Chondrocyte (in vitro differentiated cells): Measurements from ENCODE around the gene GPA33. TPM values are rescaled to one million over a fixed set of nuclear protein-coding genes. Genes with fewer than 3 reads are reported as not detected.

Experiments
- DNase-seq: peaks from one replicate; pipeline ENCODE4 v3.0.0; 2021; ENCODE audit warnings: mixed read lengths, low spot score
- H3K27ac Mint-ChIP-seq: one replicate; pipeline ENCODE4 v1.8.0; 2021; ENCODE audit warnings: mild to moderate bottlenecking, moderate library complexity, mixed read lengths; ENCODE audit not compliant: unreplicated experiment
- H3K27me3 Mint-ChIP-seq: 2 replicates; pipeline ENCODE4 v1.8.0; 2021; ENCODE audit warnings: low read depth, mixed read lengths
- H3K36me3 Mint-ChIP-seq: 2 replicates; pipeline ENCODE4 v1.8.0; 2021; ENCODE audit warnings: low read depth, mixed read lengths
- H3K4me1 Mint-ChIP-seq: 2 replicates; pipeline ENCODE4 v1.8.0; 2021; ENCODE audit warnings: low read depth, mild to moderate bottlenecking, mixed read lengths
- H3K4me3 Mint-ChIP-seq: one replicate; pipeline ENCODE4 v1.8.0; 2021; ENCODE audit warnings: mild to moderate bottlenecking, moderate library complexity, mixed read lengths; ENCODE audit not compliant: unreplicated experiment
- H3K9me3 Mint-ChIP-seq: 2 replicates; pipeline ENCODE4 v1.8.0; 2021; ENCODE audit warnings: low read depth, mixed read lengths
- total RNA-seq: library from RNA; stranded (reverse); gene quantifications from 3 replicates; pipeline ENCODE4 v1.2.1, GENCODE V29; 2021
- TF ChIP-seq, protein P1 (sequence below): fragments of 200-600 bp; sonication (generic); IDR thresholded peaks from 2 replicates; pipeline ENCODE4 v1.5.0; 2021; ENCODE audit warnings: antibody characterized with exemption, mild to moderate bottlenecking, moderate library complexity

The GPA33 gene
- total RNA-seq, 1 donor from 2014 or later, result not detected

DNA sequence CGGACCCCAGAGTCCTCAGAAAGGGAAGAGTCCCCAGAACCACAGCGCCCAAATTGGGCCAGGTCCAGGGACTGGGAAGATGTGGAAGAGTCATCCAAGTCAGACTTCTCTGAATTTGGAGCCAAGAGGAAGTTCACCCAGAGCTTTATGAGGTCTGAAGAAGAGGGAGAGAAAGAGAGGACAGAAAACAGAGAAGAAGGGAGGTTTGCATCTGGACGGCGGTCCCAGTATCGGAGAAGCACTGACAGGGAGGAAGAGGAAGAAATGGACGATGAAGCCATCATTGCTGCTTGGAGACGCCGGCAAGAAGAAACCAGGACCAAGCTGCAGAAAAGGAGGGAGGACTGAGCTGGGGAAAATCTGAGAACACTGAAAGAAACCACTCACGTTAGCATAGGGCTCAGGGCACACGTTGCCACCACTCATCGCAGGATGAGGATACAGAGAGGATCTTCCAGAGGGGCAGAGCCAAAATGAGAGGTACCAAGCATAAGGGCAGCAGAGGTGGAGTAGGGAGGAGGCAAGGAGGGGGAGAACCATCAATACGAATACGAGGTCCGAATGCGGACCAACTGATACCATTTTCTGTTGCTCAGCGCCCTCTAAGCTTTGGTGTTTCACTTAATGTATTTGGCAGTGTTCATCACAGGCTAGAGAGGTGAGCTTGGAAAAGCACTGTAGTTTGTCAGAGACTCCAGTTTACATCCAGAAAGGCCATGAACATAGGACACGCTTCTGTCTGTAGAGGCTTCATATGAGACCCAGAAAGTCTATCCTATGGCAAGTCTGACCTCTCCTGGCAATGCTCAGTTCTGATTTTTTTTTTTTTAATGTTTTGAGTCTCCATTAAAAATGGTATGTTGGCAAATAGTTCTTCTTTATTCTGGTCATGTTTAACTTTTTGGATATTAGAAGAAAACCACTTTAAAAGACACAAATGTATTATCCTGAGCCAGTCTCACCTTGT is 38.4 kb upstream of the GPA33 start:
- H3K4me1 Mint-ChIP-seq, result peaks cover 3% of the 10 kb centered on the region
- no peaks in the 10 kb centered on the region for H3K9me3 Mint-ChIP-seq
- H3K4me3 Mint-ChIP-seq, result no peak overlapping the region
- no peaks in the 10 kb centered on the region for H3K27me3 Mint-ChIP-seq
- DNase-seq, result no peak
- peaks cover 23% of the 10 kb centered on the region for H3K36me3 Mint-ChIP-seq
- H3K27ac Mint-ChIP-seq, result no peak overlapping the region
- TF ChIP-seq, protein P1, sequence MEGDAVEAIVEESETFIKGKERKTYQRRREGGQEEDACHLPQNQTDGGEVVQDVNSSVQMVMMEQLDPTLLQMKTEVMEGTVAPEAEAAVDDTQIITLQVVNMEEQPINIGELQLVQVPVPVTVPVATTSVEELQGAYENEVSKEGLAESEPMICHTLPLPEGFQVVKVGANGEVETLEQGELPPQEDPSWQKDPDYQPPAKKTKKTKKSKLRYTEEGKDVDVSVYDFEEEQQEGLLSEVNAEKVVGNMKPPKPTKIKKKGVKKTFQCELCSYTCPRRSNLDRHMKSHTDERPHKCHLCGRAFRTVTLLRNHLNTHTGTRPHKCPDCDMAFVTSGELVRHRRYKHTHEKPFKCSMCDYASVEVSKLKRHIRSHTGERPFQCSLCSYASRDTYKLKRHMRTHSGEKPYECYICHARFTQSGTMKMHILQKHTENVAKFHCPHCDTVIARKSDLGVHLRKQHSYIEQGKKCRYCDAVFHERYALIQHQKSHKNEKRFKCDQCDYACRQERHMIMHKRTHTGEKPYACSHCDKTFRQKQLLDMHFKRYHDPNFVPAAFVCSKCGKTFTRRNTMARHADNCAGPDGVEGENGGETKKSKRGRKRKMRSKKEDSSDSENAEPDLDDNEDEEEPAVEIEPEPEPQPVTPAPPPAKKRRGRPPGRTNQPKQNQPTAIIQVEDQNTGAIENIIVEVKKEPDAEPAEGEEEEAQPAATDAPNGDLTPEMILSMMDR, result peak; percentile 71

DNA sequence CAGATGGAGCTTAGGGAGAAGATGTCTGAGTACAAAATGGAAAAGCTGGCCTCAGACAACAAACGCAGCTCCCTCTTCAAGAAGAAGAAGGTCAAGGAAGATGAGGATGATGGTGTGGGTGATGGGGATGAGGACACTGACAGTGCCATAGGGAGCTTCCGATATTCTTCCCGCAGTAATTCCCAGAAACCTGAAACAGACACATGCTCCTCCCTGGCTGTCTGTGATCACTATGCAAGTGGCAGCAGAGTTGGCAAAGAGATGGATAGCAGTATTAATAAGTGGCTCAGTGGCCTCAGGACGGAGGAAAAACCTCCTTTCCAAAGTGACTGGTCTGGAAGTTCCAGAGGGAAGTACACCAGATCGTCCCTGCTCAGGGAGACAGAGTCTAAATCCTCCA is 37.5 kb upstream of the GPA33 start:
- Mint-ChIP-seq H3K4me3 (no peak overlapping the region), H3K27me3 (no peaks in the 10 kb centered on the region), H3K9me3 (no peaks in the 10 kb centered on the region), H3K27ac (no peak overlapping the region), H3K36me3 (peaks cover 23% of the 10 kb centered on the region), H3K4me1 (peaks cover 3% of the 10 kb centered on the region)
- TF ChIP-seq, protein P1, result no peak
- DNase-seq, result no peak

DNA sequence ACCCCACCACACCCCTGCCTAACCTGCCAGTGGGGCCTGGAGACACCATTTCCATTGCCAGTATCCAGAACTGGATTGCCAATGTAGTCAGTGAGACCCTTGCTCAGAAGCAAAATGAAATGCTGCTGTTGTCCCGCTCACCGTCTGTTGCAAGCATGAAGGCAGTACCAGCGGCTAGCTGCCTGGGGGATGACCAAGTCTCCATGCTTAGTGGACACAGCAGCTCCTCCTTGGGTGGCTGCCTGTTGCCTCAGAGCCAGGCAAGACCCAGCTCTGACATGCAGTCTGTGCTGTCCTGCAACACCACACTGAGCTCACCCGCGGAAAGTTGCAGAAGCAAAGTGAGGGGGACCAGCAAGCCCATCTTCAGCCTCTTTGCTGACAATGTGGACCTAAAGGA is 37.1 kb upstream of the GPA33 start:
- H3K27me3 Mint-ChIP-seq, result no peaks in the 10 kb centered on the region
- H3K27ac Mint-ChIP-seq, result no peak overlapping the region
- no peak for DNase-seq
- TF ChIP-seq, protein P1, result no peak
- H3K4me3 Mint-ChIP-seq, result no peak overlapping the region
- H3K4me1 Mint-ChIP-seq, result peaks cover 5% of the 10 kb centered on the region
- H3K9me3 Mint-ChIP-seq, result no peaks in the 10 kb centered on the region
- H3K36me3 Mint-ChIP-seq, result peaks cover 23% of the 10 kb centered on the region

DNA sequence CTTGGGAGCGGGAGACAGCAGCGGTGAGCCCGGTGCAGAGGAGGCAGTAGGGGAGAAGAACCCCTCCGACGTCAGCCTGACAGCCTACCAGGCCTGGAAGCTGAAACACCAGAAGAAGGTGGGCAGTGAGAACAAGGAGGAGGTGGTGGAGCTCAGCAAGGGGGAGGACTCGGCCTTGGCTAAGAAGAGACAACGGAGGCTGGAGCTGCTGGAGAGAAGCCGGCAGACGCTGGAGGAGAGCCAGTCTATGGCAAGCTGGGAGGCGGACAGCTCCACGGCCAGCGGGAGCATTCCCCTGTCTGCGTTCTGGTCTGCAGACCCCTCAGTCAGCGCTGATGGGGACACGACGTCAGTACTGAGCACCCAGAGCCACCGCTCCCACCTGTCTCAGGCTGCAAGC is 36.6 kb upstream of the GPA33 start:
- peaks cover 23% of the 10 kb centered on the region for H3K36me3 Mint-ChIP-seq
- no peak overlapping the region for H3K27ac Mint-ChIP-seq
- no peaks in the 10 kb centered on the region for H3K27me3 Mint-ChIP-seq
- H3K9me3 Mint-ChIP-seq, result no peaks in the 10 kb centered on the region
- TF ChIP-seq, protein P1, result no peak
- no peak overlapping the region for H3K4me3 Mint-ChIP-seq
- H3K4me1 Mint-ChIP-seq, result peaks cover 9% of the 10 kb centered on the region
- no peak for DNase-seq

DNA sequence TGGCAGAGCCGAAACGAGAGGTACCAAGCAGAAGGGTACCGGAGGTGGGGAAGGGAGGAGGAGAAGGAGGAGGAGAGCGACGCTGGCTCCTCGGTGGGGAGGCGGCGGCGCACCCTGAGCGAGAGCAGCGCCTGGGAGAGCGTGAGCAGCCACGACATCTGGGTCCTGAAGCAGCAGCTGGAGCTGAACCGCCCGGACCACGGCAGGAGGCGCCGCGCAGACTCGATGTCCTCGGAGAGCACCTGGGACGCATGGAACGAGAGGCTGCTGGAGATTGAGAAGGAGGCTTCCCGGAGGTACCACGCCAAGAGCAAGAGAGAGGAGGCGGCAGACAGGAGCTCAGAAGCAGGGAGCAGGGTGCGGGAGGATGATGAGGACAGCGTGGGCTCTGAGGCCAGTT is 36.1 kb upstream of the GPA33 start:
- H3K27me3 Mint-ChIP-seq, result no peaks in the 10 kb centered on the region
- H3K4me1 Mint-ChIP-seq, result peaks cover 12% of the 10 kb centered on the region
- TF ChIP-seq, protein P1, result no peak
- H3K4me3 Mint-ChIP-seq, result no peak overlapping the region
- no peak for DNase-seq
- H3K27ac Mint-ChIP-seq, result no peak overlapping the region
- H3K36me3 Mint-ChIP-seq, result peaks cover 23% of the 10 kb centered on the region
- no peaks in the 10 kb centered on the region for H3K9me3 Mint-ChIP-seq
